GM15510 (cell line): ENCODE measurements around the gene OLR1.

ENCODE experiments used
- POLR2A ChIP-seq: IDR thresholded peaks from 3 replicates; pipeline ENCODE4 v1.6.1; 2011; ENCODE audit warnings: borderline replicate concordance; ENCODE audit not compliant: insufficient read length; ENCODE audit errors: extremely low read depth

The OLR1 gene

GRCh38 chr12:10171973-10172728 lies at the start of gene OLR1:
OLR1 (minus strand) TSS chr12:10172132; CDS start chr12:10172077, 55 bp downstream.
- TF ChIP-seq POLR2A: no peak

- TF ChIP-seq POLR2A: no peak
Measured at GRCh38 chr12:10220398-10221077, 48.6 kb upstream of the OLR1 start.

GRCh38 chr12:10218021-10218420 lies 46.1 kb upstream of the OLR1 start:
- TF ChIP-seq POLR2A: no peak

DNA sequence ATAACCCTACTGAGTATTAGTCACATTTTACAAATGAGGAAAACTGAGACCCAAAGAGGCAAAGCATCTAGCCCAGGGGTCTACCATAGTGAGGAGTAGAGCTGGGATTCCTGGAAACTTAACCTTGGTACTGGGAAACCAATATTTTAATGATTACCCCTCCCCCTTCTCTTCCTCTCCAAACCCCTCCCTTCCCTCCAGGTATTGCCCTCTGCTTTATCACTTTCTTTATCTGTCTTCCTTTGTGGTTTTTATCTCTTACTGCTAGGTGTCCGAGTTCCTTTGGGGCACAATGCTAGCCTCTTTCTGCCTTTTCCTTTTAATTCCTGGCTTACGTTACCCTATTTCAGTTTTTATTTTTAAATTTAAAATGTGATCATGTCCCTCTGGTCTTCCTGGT lies 43.5 kb upstream of the OLR1 start:
- TF ChIP-seq POLR2A: no peak

GRCh38 chr12:10214895-10215267 lies 42.9 kb upstream of the OLR1 start:
- no peak for TF ChIP-seq POLR2A

GRCh38 chr12:10214136-10214894 lies 42.4 kb upstream of the OLR1 start:
- TF ChIP-seq POLR2A: no peak

DNA sequence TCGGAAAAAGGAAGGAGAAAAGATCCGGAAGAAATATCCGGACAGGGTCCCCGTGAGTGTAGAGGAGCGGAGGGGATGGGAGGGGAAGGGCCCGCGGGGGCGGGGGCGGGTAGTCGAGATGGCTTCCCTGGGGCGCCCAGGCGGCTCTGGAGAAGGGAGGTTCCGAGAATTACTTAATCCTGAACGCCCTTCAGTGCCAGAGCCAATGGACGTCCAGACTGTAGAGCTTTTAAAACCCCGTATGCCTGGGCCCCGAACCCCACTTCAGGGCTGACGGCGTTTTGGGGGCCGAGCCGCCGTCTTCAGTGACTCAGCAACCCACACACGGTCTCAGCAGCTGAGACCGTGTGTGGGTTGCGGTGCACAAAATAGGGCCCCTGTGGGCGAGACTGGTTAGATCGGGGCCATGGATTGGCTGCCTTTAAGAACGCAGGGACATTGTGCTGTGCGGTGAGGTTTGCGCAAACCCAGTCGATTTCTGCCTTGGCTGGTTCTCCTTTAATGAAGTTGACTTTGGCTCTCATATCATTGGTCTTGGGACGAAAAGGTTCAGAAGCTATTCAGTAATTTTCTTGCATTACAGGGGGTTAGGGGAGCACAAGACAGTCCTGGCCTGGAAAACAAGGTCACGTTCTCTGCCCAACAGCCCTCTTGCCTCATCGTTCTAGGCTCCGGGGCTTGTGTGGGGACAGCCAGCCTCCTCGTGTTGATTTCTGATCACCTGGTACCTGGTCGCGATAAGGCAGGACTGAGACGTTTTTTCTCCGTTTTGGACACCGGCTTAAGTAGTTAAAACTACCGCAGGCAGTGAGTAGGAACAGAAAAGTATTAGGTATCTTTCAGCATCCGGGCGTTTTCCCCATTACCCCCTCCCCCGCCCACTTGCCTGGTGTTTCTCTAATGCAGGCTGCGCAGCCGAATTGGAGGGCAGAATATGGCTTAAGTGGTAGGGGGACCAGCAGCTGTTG lies 41.5 kb upstream of the OLR1 start:
- TF ChIP-seq POLR2A: no peak

DNA sequence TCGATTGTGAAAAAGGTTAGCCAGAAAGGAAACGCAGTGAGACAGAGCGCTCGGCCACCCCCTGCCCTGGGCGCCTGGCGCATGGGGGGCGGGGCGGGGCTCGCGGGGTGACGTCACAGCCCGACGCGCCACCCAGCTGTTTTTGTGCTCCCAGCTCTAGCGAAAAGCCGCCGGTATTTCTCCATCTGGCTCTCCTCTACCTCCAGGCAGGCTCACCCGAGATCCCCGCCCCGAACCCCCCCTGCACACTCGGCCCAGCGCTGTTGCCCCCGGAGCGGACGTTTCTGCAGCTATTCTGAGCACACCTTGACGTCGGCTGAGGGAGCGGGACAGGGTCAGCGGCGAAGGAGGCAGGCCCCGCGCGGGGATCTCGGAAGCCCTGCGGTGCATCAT lies 40.8 kb upstream of the OLR1 start, which contains the start of gene GABARAPL1:
TSS of gene GABARAPL1 (plus strand) at position 139 of the 393 bp plus-strand sequence. CDS start at position 392, 253 bp downstream.
- no peak for TF ChIP-seq POLR2A

- no peak for TF ChIP-seq POLR2A
Measured at GRCh38 chr12:10211940-10212738, 40.2 kb upstream of the OLR1 start.

GRCh38 chr12:10211101-10211939 lies 39.4 kb upstream of the OLR1 start:
- TF ChIP-seq POLR2A: no peak

GRCh38 chr12:10210225-10210624 lies 38.3 kb upstream of the OLR1 start:
- TF ChIP-seq POLR2A: no peak

- TF ChIP-seq POLR2A: no peak
Measured at GRCh38 chr12:10207136-10207535, 35.2 kb upstream of the OLR1 start.
